Measurements from ENCODE around the gene RXRB. TPM values are rescaled to one million over a fixed set of nuclear protein-coding genes. Genes with fewer than 3 reads are reported as not detected.
"Not testable (repeated sequence)": the region's sequence is repeated elsewhere in the genome, so short reads cannot be mapped to it uniquely, and the experiment has no call there.

RXRB gene
- total RNA-seq, 1 experiment from 2014 or later: 14.4 TPM

- DNase-seq (ENCODE audit: low read depth): no peak
These were observed 36.9 kb downstream of the RXRB start for GRCh38 chr6:33163540-33163939.

- peak; percentile 67 for DNase-seq (ENCODE audit: low read depth)
These were observed 38.8 kb downstream of the RXRB start for GRCh38 chr6:33161354-33162331.

DNA sequence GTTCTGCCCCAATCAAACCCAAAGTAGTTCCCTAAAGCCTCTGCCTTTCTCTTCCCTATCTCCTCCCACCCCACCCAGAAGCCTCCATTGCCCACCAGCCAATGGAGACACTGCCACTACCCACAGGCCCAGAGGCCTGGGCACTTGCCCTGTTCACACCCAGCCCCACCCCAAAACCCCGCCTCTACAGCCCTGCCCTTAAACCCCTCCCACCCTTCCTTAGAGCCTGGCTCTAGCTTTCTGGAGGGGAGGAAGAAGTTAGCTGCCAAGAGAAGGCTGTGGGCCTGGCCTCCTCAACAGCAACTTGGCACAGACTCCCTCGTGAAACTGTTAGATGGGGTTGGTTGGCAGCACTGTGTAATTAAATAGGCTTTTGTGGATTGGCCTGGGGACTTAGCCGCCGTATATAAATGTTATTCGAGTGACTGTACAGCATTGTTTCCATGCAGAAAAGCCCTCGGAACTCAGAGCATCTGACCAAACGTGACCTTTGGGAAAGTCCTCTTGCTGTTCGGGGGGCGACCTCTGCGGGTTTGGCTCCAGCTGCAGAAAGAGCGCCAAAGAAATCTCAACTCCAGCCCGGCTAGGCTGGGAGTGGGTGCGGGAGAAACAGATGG lies 39.6 kb downstream of the RXRB start:
- DNase-seq (ENCODE audit: low read depth): peak; percentile 97

DNA sequence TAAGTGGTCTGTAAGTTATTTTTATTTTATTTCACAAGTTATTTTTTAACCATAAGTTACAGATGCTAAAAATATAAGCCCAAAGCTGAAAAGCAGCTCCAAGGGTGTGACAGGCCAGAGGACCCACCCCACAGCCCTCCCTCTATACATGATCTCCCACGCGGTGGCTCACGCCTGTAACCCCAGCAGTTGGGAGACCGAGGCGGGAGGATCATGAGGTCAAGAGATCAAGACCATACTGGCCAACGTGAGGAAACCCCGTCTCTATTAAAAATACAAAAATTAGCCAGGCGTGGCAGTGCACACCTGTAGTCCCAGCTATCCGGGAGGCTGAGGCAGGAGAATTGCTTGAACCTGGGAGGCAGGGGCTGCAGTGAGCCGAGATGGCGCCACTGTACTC lies 40.4 kb downstream of the RXRB start:
- no peak for DNase-seq (ENCODE audit: low read depth)

- DNase-seq (ENCODE audit: low read depth): no peak
These were observed 43.5 kb downstream of the RXRB start for GRCh38 chr6:33156964-33157363.

DNA sequence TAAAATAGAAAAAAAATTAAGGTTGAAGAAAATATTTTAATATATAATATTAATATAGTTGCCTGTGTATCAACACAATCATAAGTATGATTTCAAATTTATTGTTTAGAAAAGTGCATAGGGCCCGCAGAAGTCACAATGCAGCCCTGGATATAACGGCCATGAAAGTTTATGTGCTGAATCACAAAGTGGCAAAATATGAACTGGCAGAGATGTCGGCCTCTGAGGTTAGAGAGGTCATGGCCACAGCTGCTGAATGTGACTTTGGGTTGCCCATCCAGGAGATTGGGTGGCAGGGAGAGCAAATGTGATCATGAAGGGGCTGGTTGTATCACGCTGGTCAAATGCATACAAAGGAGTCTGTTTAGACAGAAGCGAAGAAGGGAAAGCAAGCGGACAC lies 43.9 kb downstream of the RXRB start:
- peak; percentile 26 for DNase-seq (ENCODE audit: low read depth)

DNA sequence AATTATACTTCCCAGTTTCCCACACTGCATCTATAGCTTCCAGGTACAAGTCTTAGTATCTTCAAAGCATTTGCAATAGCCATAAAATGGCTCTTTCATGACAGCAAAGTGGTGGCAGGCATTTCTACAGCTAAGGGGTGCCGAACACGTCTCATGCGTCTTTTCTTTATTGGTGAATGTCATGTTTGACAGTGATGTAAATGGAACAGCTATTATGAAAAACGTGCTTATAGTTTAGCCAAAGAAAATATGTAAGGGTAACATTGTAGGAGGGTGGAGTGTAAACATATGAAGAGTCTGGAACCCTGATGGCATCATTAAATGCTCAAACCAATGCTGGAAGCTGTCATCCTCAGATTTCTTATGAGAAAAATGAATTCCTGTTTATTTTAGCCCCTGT lies 46.1 kb downstream of the RXRB start:
- DNase-seq (ENCODE audit: low read depth): no peak

DNA sequence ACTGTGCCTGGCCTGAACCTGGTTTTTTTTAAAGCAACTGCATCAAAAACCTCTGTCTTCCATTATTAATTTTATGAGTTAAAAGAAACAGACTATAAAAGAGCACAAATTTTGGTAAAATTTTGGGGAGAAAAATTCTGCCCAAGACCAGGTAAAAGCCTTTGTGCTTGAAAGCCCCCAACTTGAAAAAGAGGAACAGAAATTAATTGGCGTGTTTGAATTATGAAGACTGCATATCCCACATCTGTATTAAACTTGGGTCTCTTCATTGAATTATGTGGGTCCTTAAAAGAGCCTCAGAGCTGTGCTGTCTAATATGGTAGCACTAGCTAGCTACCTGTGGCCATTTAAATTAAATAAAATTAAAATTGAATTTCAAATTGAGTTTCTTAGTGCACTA lies 49.4 kb downstream of the RXRB start:
- DNase-seq (ENCODE audit: low read depth): no peak

GRCh38 chr6:33150560-33150959 lies 49.9 kb downstream of the RXRB start:
- DNase-seq (ENCODE audit: low read depth): not testable (repeated sequence)

- DNase-seq (ENCODE audit: low read depth): peak; percentile 55
These were observed 52.4 kb downstream of the RXRB start for GRCh38 chr6:33147807-33148666.

DNA sequence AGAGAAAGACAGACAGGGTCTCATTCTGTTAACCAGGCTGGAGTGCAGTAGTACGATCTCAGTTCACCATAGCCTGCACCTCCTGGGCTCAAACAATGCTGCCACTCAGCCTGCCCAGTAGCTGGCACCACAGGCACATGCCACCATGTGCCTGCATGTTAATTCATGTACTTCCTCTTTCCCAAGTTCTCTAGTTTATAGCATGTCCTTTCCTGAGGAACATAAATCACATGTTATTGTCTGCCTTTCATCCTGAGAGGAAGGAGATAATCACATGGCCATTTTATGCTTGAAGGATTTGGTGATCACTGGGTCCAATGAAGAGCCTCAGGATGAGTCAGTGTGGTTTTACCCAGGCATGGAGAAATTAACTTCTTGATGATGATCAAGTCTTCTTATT lies 56.1 kb downstream of the RXRB start:
- peak; percentile 59 for DNase-seq (ENCODE audit: low read depth)

Other genes starting within 250 kb of the RXRB start
- gene HLA-DMA, start 247.6 kb downstream of the RXRB start, total RNA-seq (2014; rRNA removed; shearing (Covaris generic)): 10.1 and 10.9 TPM in 2 replicates
- gene BRD2, start 232.1 kb downstream of the RXRB start, total RNA-seq (2014; rRNA removed; shearing (Covaris generic)): 77.5 and 82.1 TPM in 2 replicates
- under 0.01 TPM in 1 of 2 replicates, not detected in the other for gene HLA-DOA, start 191.1 kb downstream of the RXRB start, total RNA-seq (2014; rRNA removed; shearing (Covaris generic))
- 4.4 and 10.0 TPM in 2 replicates for gene HLA-DPA1, start 127.0 kb downstream of the RXRB start, total RNA-seq (2014; rRNA removed; shearing (Covaris generic))
- 29.6 and 35.4 TPM in 2 replicates for gene HLA-DPB1, start 124.7 kb downstream of the RXRB start, total RNA-seq (2014; rRNA removed; shearing (Covaris generic))
- 0.12 TPM in 1 of 2 replicates, not detected in the other for gene COL11A2, start 8.2 kb downstream of the RXRB start, total RNA-seq (2014; rRNA removed; shearing (Covaris generic))
- 58.0 and 77.2 TPM in 2 replicates for gene SLC39A7, start 202 bp upstream of the RXRB start, total RNA-seq (2014; rRNA removed; shearing (Covaris generic))
- gene HSD17B8, start 4.0 kb upstream of the RXRB start, total RNA-seq (2014; rRNA removed; shearing (Covaris generic)): 3.2 and 3.4 TPM in 2 replicates
- gene RING1, start 7.8 kb upstream of the RXRB start, total RNA-seq (2014; rRNA removed; shearing (Covaris generic)): 26.6 and 30.0 TPM in 2 replicates
- 30.7 and 43.1 TPM in 2 replicates for gene VPS52, start 71.2 kb upstream of the RXRB start, total RNA-seq (2014; rRNA removed; shearing (Covaris generic))
- 3,254 and 3,442 TPM in 2 replicates for gene RPS18, start 71.4 kb upstream of the RXRB start, total RNA-seq (2014; rRNA removed; shearing (Covaris generic))
- gene B3GALT4, start 76.5 kb upstream of the RXRB start, total RNA-seq (2014; rRNA removed; shearing (Covaris generic)): 2.0 TPM in 2 replicates
- gene WDR46, start 88.6 kb upstream of the RXRB start, total RNA-seq (2014; rRNA removed; shearing (Covaris generic)): 106 and 109 TPM in 2 replicates
- 76.7 and 134 TPM in 2 replicates for gene PFDN6, start 88.9 kb upstream of the RXRB start, total RNA-seq (2014; rRNA removed; shearing (Covaris generic))
- 24.3 and 27.5 TPM in 2 replicates for gene RGL2, start 98.3 kb upstream of the RXRB start, total RNA-seq (2014; rRNA removed; shearing (Covaris generic))
- gene TAPBP, start 113.4 kb upstream of the RXRB start, total RNA-seq (2014; rRNA removed; shearing (Covaris generic)): 77.1 and 79.9 TPM in 2 replicates
- gene ZBTB22, start 117.1 kb upstream of the RXRB start, total RNA-seq (2014; rRNA removed; shearing (Covaris generic)): 10.7 TPM in 2 replicates
- 51.8 and 54.8 TPM in 2 replicates for gene DAXX, start 122.3 kb upstream of the RXRB start, total RNA-seq (2014; rRNA removed; shearing (Covaris generic))
- gene KIFC1, start 191.2 kb upstream of the RXRB start, total RNA-seq (2014; rRNA removed; shearing (Covaris generic)): 125 and 128 TPM in 2 replicates
- 23.2 and 23.5 TPM in 2 replicates for gene PHF1, start 210.3 kb upstream of the RXRB start, total RNA-seq (2014; rRNA removed; shearing (Covaris generic))
- gene CUTA, start 217.4 kb upstream of the RXRB start, total RNA-seq (2014; rRNA removed; shearing (Covaris generic)): 250 and 282 TPM in 2 replicates
- gene SYNGAP1, start 219.4 kb upstream of the RXRB start, total RNA-seq (2014; rRNA removed; shearing (Covaris generic)): 1.4 and 2.4 TPM in 2 replicates

Measured in RPMI7951 (cell line).